Fibroblast of lung (primary cell): ENCODE data around the gene BTBD9. TPM values are rescaled to one million over a fixed set of nuclear protein-coding genes. Genes with fewer than 3 reads are reported as not detected.

Experiments
- DNase-seq, 2 donors: peaks; one replicate each; pipeline versions ENCODE4 v3.0.0 to v3.0.0-alpha.2; 2010; ENCODE audit warnings: low read depth in 2 of 2
- H2AFZ ChIP-seq: 2 replicates; pipeline ENCODE4 v1.5.1; 2012; ENCODE audit warnings: low read length, control low read depth, inconsistent platforms
- H3K27ac ChIP-seq: 2 replicates; pipeline ENCODE4 v1.5.1; 2011; ENCODE audit warnings: low read length, control low read depth; ENCODE audit not compliant: insufficient read depth
- H3K27me3 ChIP-seq: 2 replicates; pipeline ENCODE4 v1.5.1; 2011; ENCODE audit warnings: mild to moderate bottlenecking, low read length; ENCODE audit not compliant: control insufficient read depth, insufficient read depth
- H3K36me3 ChIP-seq: 2 replicates; pipeline ENCODE4 v1.5.1; 2011; ENCODE audit warnings: low read length; ENCODE audit not compliant: control insufficient read depth, insufficient read depth
- H3K4me1 ChIP-seq: 2 replicates; pipeline ENCODE4 v1.5.1; 2011; ENCODE audit warnings: low read length; ENCODE audit not compliant: control insufficient read depth, insufficient read depth; ENCODE audit errors: extremely low read depth
- H3K4me2 ChIP-seq: 2 replicates; pipeline ENCODE4 v1.5.1; 2011; ENCODE audit warnings: low read length, control low read depth; ENCODE audit not compliant: insufficient read depth; ENCODE audit errors: extremely low read depth
- H3K4me3 ChIP-seq, 4 experiments: fragments of 200-600 bp in 1 of 4; sonication (generic) in 1 of 4; replicated peaks in 1 of 4; 2 replicates each; pipeline ENCODE4 v1.5.1; 2011 to 2016; ENCODE audit warnings: low read length in 4 of 4, low read depth in 3 of 4, mild to moderate bottlenecking in 3 of 4, control low read depth in 2 of 4, inconsistent platforms in 1 of 4, mixed read lengths in 1 of 4; ENCODE audit not compliant: insufficient read depth in 1 of 4; ENCODE audit errors: control extremely low read depth in 1 of 4
- H3K79me2 ChIP-seq: 2 replicates; pipeline ENCODE4 v1.5.1; 2012; ENCODE audit warnings: mild to moderate bottlenecking, low read length, inconsistent platforms; ENCODE audit not compliant: control insufficient read depth, insufficient read depth
- H3K9ac ChIP-seq: 2 replicates; pipeline ENCODE4 v1.5.1; 2011; ENCODE audit warnings: mild to moderate bottlenecking, low read length, control low read depth; ENCODE audit not compliant: insufficient read depth
- H3K9me3 ChIP-seq: 2 replicates; pipeline ENCODE4 v1.5.1; 2012; ENCODE audit warnings: low read depth, low read length; ENCODE audit not compliant: control insufficient read depth, insufficient read depth
- H4K20me1 ChIP-seq: 2 replicates; pipeline ENCODE4 v1.5.1; 2011; ENCODE audit warnings: low read length; ENCODE audit not compliant: control insufficient read depth, insufficient read depth; ENCODE audit errors: extremely low read depth
- CTCF ChIP-seq, 2 donors: IDR thresholded peaks in 1 of 2; conservative IDR thresholded peaks in 1 of 2; 1 replicate in 1 of 2; 2 replicates in 1 of 2; pipeline ENCODE4 v1.5.1; 2011 to 2012; ENCODE audit warnings: low read length in 2 of 2, control low read depth in 1 of 2, inconsistent platforms in 1 of 2, low read depth in 1 of 2, mild to moderate bottlenecking in 1 of 2
- EZH2 ChIP-seq: IDR thresholded peaks from 2 replicates; pipeline ENCODE4 v1.5.1; 2012; ENCODE audit warnings: low read length, control low read depth, mild to moderate bottlenecking; ENCODE audit errors: missing control alignments
- polyA plus RNA-seq, 2 donors: library from polyadenylated mRNA; depleted of rRNA in 1 of 2; stranded (reverse) in 1 of 2; unstranded in 1 of 2; fragments of >200 nt; gene quantifications; 2 replicates each; pipeline ENCODE4 v1.2.1, GENCODE V29; 2011 to 2012; ENCODE audit warnings: missing spikeins in 1 of 2
- total RNA-seq: library from RNA; depleted of rRNA; stranded (reverse); fragments of >200 nt; gene quantifications from 2 replicates; pipeline ENCODE4 v1.2.1, GENCODE V29; 2014

Gene BTBD9
- total and polyA plus RNA-seq, 2 donors (not counting 1 experiment from before 2014, with no cell fraction given), result 7.7 to 13.4 TPM

GRCh38 chr6:38307740-38308139, 332.0 kb downstream of the BTBD9 start:
- Histone ChIP-seq H2AFZ (no peak overlapping the region), H3K27me3 (no peaks in the 10 kb centered on the region), H3K79me2 (no peaks in the 10 kb centered on the region), H3K9ac (no peak overlapping the region), H3K4me1 (no peaks in the 10 kb centered on the region), H4K20me1 (no peaks in the 10 kb centered on the region), H3K27ac (no peak overlapping the region), H3K36me3 (no peaks in the 10 kb centered on the region), H3K4me2 (no peak overlapping the region), H3K4me3 (no peak overlapping the region), H3K9me3 (no peaks in the 10 kb centered on the region)
- TF ChIP-seq CTCF (conservative IDR thresholded peaks at IDR 0.05 in 1 of 2, IDR thresholded peaks at IDR 0.05 in 1 of 2; ENCODE audit: low read depth in 1 of 2, low read length in 2 of 2), result no peak
- TF ChIP-seq EZH2, result no peak
- DNase-seq, result no peak

GRCh38 chr6:38306931-38307330, 332.8 kb downstream of the BTBD9 start:
- no peak for DNase-seq
- no peaks in the 10 kb centered on the region for H3K27me3 ChIP-seq
- H3K36me3 ChIP-seq, result no peaks in the 10 kb centered on the region
- H3K9me3 ChIP-seq, result no peaks in the 10 kb centered on the region
- H3K79me2 ChIP-seq, result no peaks in the 10 kb centered on the region
- H3K27ac ChIP-seq, result no peak overlapping the region
- TF ChIP-seq EZH2 (no peak), CTCF (conservative IDR thresholded peaks at IDR 0.05 in 1 of 2, IDR thresholded peaks at IDR 0.05 in 1 of 2; ENCODE audit: low read depth in 1 of 2, low read length in 2 of 2) (no peak)
- no peak overlapping the region for H3K4me2 ChIP-seq
- no peaks in the 10 kb centered on the region for H4K20me1 ChIP-seq
- no peak overlapping the region for H2AFZ ChIP-seq
- H3K4me1 ChIP-seq, result no peaks in the 10 kb centered on the region
- no peak overlapping the region for H3K4me3 ChIP-seq
- no peak overlapping the region for H3K9ac ChIP-seq

- Histone ChIP-seq H4K20me1 (no peaks in the 10 kb centered on the region), H3K4me3 (no peak overlapping the region), H2AFZ (no peak overlapping the region), H3K79me2 (no peaks in the 10 kb centered on the region), H3K4me2 (no peak overlapping the region), H3K9me3 (no peaks in the 10 kb centered on the region), H3K36me3 (no peaks in the 10 kb centered on the region), H3K4me1 (no peaks in the 10 kb centered on the region), H3K27ac (no peak overlapping the region), H3K9ac (no peak overlapping the region), H3K27me3 (no peaks in the 10 kb centered on the region)
- DNase-seq, result no peak
- no peak for TF ChIP-seq CTCF (conservative IDR thresholded peaks at IDR 0.05 in 1 of 2, IDR thresholded peaks at IDR 0.05 in 1 of 2; ENCODE audit: low read depth in 1 of 2, low read length in 2 of 2)
- TF ChIP-seq EZH2, result no peak
These were observed 333.6 kb downstream of the BTBD9 start for GRCh38 chr6:38305995-38306681.
